Femur (tissue), 1 donor: ENCODE data around the gene LUC7L.
A peak's percentile ranks its signal among the peaks of the same experiment; 100 is the strongest.
"Not testable (repeated sequence)": the region's sequence is repeated elsewhere in the genome, so short reads cannot be mapped to it uniquely, and the experiment has no call there.

Experiments
- DNase-seq: peaks from one replicate; pipeline ENCODE4 v3.0.0-alpha.2; 2017

Gene LUC7L

DNA sequence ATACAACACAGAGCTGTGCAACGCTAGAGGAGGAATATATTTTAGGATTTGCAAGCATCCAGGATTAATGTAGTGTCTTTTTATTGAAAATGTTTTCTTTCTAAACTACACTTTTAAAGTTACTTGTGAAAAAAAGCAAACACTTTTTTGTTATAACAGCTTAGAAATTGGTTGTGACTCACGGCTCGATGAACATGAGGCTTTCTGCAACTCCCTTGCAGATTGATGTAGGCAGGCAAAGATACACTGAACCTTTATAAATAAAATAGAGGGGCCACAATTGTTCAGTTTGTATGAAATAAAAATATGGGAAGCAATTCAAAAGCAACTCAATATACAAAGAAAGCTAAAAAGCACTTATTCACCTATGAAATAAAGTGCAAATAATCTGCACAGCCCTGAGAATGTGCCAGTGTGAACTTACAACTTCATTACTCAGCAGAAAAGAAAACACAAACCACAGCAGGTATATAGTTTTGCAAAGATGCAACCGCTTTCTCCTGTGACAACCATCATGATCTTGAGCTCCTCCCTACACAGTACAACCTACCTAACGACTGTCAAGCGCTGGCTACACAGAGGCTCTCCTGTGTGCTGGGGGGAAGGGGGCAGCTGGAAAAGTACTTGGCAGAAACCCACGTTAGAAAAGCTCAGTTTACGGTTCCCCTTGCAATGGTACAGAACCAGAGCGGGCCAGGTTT lies 948 bp downstream of the LUC7L start:
- no peak for DNase-seq

DNA sequence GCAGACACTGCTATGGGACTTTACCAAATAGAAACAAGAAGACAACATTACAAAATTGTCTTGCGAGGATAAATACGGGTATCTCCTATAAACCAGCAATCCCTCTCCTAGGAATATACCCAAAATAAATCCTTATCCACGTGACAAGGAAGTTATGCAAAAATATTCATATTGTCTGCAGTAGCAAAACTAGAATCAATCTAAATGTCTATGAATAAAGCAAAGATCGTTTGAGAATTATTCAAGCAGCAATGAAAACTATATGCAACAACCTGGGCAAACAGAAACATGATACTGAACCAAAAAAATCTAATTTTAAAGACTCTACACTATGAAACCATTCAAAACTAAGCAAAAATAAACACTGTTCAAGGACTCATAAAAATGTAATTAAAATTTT lies 9.2 kb downstream of the LUC7L start:
- DNase-seq, result no peak

DNA sequence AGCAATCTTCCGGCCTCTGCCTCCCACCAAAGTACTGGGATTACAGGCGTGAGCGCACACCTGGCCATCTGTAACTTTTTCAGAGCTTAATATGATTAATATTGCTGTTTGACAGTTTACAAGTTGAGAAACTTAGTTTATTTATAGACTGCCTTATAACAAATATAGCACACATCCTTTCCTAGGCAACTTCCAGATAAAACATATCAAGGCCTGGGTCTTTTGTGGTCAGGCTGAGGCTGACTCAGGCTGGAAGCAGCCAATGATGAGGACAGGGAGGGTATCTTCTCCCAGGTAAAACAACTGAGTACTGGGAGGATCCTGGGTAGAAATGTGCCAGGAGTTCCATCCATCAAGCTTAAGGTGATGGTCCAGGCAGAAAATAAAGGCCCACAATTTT lies 16.2 kb downstream of the LUC7L start:
- DNase-seq, result no peak

DNA sequence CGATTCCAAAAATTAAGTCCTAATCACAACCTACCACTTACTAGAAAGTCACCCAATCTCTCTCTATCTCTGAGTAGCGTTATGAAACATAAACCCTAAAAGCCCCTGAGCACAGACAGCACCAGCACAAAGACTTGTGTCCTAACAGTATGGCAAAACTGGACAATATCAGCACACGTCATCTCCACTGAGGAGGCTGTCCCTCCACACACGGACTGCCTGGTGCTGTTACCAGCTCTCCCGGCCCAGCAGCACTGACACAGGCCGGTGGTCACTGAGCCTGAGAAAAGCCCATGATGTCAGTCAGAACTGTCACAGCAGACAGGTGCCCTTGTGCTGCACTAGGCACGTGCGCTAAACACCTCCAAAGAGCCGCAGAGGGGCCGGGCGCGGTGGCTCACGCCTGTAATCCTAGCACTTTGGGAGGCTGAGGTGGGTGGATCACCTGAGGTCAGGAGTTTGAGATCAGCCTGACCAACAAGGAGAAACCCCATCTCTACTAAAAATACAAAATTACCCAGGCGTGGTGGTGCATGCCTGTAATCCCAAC lies 17.5 kb downstream of the LUC7L start:
- DNase-seq, result not testable (repeated sequence)

DNA sequence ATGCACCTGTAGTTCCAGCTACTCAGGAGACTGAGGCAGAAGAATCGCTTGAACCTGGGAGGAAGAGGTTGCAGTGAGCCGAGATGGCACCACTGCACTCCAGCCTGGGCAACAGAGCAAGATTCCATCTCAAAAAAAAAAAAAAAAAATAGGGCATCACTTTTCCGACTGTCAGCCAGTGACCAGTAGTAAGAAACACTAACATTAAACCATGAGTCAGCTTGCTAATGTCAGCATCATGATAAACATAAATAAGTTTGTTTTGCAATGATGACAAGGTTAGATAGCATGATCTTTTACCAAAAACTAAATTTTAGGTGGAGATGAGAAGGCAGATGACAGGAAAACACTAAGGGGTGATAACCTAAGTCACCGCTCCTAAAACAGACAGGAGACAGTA lies 19.9 kb downstream of the LUC7L start:
- not testable (repeated sequence) for DNase-seq

DNA sequence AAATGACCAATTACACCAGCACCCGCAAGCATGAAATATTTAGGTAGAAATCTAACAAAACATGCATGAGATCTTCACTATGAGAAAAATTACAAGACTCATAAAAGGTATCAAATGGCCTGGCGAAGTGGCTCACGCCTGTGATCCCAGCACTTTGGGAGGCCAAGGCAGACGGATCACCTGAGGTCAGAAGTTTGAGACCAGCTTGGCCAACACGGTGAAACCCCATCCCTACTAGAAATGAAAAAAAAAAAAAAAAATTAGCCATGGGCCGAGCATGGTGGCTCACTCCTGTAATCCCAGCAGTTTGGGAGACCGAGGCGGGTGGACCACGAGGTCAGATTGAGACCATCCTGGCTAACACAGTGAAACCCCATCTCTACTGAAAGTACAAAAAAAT lies 25.2 kb downstream of the LUC7L start:
- not testable (repeated sequence) for DNase-seq

DNA sequence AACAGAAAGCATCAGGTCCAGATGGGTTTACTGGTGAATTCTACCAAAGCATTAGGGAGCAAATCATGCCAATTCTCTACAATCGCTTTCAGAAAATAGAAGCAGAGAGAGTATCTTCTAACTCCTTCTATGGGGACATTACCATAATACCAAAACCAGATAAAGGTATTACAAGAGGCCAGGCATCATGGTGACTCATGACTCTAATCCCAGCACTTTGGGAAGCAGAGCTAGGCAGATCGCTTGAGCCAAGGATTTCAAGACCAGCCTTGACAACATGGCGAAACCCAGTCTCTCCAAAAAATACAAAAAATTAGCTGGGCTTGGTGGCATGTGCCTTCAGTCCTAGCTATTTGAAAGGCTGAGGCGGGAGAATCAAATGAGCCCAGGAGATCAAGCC lies 26.0 kb downstream of the LUC7L start:
- no peak for DNase-seq

DNA sequence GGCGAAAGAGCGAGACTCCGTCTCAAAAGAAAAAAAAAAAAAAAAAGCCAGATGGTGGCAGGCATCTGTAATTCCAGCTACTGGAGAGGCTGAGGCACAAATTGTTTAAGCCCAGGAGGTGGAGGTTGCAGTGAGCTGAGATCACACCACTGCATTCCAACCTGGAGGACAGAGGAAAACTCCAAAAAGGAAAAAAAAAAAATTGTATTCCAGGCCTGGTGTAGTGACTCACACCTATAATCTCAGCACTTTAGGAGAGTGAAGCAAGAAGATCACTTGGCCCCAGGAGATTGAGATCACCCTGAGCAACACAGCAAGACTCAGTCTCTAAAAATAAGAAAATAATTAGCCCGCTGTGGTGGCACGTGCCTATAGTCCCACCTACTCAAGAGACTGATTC lies 28.9 kb downstream of the LUC7L start:
- DNase-seq, result no peak

DNA sequence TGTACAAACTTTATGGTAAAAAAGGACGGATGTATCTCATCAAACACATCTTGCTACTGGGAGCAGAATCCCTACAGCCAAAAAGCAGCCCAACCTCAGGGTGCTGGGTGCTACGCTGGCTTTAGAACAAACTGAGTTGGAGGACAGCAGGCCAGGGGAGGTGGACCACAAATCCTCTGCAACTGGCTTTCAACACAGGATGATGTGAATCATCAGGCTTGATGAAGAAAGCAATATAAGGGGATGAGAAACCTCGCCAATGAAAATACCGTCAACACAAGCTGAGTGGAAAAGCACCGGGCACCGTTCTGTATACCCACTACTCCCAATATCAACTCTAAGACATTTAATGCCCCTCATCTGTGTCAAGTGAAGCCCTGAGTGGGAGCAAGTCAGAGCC lies 34.7 kb downstream of the LUC7L start:
- DNase-seq, result no peak

DNA sequence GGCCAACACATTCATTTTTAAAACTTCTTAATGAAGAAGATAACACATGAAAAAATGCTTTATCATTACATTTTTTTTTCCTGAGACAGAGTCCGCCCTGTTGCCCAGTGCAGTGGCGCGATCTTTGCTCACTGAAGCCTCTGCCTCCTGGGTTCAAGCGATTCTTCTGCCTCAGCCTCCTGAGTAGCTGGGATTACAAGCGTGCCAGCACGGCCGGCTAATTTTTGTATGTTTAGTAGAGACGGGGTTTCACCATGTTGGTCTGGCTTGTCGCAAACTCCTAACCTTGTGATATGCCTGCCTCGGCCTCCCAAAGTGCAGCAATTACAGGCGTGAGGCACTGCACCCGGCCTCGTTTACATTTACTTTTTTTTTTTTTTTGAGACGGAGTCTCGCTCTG lies 35.8 kb downstream of the LUC7L start:
- no peak for DNase-seq

DNA sequence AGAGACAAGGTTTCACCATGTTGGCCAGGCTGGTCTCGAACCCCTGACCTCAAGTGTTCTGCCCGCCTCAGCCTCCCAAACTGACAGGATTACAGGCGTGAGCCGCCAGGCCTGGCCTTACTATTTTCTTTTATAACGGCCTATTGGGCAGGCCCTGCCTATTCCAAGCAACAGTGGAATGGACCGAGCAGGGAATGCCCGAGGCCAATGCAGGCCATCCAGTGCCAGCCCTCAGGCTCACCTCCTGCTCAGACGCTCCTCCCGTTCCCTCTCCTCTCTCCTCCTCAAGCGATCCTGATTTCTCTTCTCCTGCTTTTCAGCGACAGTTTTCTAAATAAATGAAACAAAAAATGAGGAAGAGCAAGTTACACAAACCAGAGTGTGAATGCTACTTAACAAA lies 36.6 kb downstream of the LUC7L start:
- no peak for DNase-seq

DNA sequence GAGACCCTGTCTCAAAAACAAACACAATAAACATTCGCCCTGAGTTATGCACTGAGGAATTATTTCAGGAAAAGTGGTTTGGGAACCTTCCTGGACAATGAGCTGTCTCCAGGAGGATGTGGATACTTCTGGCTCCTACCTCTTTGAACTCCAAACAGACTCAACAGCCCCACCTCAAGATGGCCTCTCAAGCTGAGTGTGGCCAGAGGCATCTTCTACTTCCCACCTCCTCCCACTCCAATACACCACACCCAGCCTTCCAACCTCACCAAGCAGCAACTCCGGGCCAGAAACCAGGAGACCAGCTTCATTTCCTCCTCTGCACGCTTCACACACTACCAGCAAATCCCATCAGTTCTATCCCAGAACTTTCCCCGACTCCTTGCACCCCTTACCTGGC lies 37.4 kb downstream of the LUC7L start:
- DNase-seq, result no peak

DNA sequence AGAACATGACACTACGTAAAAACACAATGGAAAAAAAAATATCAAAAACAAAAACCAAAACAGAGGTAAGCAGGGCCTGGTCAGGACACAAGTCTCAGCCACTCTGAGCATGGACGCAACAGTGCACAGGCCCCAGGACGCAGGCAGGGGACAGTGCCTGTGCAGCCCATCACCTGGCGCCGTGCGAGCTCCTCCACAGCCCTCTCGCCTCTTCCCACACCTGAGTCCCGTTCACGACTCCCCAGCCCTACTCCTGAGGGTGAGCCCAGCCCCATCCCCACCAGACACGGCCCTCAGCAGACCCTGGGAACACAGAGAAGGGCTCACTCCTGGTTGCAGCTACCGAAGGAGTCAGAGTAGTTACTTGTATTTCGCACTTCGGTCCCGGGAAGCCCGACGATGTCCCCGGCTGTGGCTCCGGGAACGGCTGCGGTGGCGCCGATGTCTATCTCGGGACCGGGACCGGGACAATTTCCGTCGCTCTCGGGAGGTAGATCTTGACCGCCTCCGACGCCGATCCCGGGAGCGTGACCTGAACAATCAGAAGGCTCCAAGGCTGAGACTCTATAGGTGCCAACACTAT lies 39.6 kb downstream of the LUC7L start:
- no peak for DNase-seq

DNA sequence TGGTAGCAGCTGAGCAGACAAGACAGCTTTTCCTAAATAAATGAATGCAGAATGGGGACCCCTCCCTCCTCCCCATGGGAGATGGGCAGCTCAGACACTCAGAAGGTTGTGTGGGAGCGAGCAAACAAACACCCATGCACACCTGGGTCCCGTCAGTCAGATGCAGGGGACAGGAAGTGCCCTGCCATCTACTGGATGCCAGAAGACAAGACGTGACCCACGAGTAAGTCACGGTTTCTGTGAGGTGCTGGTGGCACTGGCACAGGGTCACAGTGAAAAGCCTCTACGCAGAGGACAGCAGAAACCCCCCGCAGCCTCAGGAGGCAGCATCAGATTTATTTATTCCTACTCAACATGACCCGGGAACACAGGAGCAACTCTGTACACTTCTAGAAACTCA lies 40.6 kb downstream of the LUC7L start:
- DNase-seq, result no peak

DNA sequence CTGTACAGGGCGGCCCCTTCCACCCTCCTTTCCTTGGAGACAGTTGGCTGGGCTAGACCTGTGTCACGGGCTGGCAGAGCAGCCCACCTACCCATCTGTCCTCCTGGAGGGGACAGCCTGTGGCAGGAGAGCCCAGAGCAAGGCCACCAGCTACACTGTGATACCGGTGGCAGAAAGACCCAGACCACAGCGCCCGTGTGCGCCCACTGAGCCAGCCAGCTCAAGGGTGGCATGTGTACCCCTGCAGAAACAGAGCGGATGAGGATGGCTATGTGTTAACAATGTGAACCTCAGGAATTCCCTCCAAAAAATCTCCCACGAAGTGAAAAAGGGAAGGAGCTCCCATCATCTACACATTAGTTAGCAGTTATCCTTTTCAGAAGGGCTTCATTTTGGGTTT lies 41.9 kb downstream of the LUC7L start:
- DNase-seq, result no peak

DNA sequence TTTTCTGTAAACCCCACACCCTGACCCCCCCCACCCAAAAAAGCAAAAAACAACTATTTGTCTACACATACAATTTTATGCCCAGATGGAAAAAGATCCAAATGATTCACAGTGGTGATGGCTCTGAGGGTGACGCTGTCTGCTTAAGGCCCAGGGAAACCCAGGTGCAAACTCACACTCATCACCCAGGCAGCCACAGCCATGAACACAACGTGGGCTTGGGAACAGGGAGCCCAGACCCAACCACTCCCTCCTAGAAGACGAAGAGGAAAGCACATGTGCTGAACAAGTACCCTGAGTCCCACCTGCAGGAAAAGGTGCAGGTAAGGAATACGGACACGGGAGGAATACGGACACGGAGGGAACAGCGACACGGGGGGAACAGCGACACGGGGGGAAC lies 43.6 kb downstream of the LUC7L start:
- DNase-seq, result no peak

DNA sequence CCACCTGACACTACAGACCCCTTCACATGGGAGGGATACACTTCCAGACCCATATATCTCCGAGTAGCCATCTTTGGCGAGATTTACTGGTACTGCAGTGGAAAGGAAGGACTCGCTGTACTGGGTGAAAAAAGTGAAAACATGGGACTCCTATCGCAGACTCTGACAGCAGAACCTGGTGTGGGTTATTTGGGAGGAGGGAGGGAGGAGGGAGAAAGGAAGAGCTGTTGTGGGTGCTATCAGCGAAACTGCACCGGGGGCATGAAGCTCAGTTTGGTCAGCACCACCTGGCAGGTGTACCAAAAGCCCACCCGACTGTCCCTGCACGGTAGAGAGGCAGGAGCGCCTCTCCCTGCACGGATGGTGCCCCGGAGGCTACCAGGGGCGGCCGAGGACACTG lies 44.0 kb downstream of the LUC7L start:
- DNase-seq, result no peak

DNA sequence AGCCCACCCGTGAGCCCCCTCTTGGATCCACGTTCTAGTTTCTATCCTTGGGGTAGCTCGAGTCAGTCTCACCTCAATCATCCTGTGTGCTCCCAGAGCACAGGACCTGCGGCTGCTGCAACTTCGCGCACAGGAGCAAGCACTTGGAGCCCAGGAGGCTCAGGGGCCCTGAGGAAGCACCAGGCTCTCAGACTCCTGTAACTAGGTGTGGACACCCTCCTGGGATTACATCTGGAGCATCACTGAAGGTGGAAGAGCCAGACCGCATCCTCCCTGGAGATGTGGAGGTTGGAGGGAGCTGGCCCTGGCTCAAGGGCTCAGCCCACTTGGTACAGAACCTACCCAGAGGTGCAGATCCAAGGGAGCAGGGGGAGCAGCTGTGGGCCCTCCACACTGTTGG lies 46.2 kb downstream of the LUC7L start:
- DNase-seq, result no peak

DNA sequence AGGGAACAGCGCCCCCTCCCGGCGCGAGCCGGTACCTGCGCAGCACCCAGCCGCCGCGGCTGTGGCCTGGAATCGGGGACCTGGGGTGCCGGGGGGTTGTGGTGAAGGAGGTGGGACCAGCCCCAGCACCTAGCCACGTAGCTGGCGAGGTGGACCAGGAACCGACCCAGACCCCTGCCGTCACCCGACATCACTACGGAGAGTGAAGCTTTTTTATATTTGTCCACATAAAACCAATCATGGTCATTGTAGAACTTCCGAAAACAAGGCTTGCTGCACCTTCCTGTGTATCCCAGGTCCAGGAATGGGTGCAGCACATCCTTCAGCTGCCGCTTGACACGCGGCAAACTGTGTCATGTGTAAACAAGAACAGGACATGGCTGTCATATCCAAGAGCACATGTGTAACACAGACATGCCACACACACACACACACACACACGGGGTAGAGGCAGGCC lies 47.7 kb downstream of the LUC7L start:
- DNase-seq, result peak; percentile 82

DNA sequence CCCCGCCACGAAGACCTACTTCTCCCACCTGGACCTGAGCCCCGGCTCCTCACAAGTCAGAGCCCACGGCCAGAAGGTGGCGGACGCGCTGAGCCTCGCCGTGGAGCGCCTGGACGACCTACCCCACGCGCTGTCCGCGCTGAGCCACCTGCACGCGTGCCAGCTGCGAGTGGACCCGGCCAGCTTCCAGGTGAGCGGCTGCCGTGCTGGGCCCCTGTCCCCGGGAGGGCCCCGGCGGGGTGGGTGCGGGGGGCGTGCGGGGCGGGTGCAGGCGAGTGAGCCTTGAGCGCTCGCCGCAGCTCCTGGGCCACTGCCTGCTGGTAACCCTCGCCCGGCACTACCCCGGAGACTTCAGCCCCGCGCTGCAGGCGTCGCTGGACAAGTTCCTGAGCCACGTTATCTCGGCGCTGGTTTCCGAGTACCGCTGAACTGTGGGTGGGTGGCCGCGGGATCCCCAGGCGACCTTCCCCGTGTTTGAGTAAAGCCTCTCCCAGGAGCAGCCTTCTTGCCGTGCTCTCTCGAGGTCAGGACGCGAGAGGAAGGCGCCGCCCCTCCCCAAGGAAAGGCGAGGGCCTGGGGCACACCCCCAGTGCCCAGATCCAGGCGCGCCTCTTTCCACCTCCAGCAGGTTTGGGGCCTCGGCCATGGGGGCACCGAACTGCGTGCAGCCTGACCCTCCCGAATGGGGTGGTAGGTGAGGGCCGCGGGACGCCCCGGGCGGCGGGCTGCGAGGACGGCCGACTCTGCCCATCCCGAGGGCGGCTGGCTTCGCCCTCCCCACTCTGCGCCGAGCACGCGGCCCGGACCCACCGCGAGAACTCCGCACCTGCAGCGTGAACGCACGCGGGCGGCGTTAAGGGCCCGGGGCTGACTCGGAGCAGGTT lies 48.3 kb downstream of the LUC7L start:
- DNase-seq, result no peak

DNA sequence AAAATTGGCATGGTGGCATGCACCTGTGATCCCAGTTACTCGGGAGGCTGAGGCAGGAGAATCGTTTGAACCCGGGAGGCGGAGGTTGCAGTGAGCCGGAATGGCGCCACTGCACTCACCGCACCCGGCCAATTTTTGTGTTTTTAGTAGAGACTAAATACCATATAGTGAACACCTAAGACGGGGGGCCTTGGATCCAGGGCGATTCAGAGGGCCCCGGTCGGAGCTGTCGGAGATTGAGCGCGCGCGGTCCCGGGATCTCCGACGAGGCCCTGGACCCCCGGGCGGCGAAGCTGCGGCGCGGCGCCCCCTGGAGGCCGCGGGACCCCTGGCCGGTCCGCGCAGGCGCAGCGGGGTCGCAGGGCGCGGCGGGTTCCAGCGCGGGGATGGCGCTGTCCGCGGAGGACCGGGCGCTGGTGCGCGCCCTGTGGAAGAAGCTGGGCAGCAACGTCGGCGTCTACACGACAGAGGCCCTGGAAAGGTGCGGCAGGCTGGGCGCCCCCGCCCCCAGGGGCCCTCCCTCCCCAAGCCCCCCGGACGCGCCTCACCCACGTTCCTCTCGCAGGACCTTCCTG lies 49.1 kb downstream of the LUC7L start, which contains the start of gene HBQ1:
TSS of gene HBQ1 (plus strand) at position 359 of the 575 bp plus-strand sequence. CDS start at position 387, 28 bp downstream.
- DNase-seq, result peak; percentile 53

DNA sequence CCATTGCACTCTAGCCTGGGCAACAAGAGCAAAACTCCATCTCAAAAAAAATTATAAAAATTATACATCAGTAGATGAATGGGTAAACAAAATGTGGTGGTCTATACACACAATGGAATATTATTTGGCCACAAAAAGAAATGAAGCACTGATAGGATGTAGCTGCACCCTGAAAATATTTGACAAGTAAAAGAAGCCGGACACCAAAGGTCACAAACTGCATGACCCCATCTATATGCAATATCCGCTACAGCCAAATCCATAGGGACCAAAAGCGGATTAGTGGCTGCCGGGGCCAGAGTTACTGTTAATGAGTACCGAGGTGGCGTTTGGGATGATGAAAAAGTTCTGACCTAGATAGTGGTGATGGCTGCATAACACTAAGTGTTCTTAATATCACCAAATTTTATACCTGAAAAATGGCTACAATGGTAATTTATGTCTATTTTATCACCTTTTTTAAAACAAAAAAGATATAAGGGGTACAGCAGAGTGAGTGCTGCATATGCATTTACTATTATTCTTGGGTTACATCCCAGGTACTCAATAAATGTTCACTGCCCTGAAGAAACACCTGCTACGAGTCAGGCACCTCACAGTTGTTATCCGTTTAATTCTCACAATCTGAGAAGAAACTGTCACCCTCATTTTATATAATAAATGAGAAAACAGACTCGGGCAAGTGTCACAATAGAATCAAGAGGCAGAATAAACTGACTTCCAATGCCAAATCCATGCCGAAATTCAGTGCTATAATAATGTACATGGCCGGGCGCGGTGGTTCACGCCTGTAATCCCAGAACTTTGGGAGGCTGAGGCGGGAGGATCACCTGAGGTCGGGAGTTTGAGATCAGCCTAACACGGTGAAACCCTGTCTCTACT lies 49.8 kb downstream of the LUC7L start:
- no peak for DNase-seq
